ENCODE data around the gene CDSN.

CDSN gene

DNA sequence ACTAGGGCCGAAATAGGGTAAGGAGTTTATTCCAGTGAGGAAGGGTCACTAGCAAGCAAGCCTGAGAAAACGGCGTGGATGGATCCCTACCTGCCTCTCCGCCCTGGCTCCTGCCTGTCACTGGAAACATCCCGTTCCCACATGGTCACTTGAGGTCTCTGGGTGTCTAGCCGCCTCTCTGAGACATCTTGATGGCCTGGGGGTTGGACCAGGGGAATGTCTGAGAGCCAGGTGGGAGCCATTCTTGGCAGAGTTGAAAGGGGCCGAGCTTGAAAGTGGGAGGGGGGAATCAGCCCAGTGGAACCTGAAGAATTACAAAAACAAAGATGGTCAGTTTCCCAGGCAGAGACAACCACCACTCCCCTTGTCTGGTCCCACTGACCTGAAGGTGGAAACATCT is 36.4 kb upstream of the CDSN start:
- no peak overlapping the region for H3K4me3 ChIP-seq (ENCODE audit: low read depth, low read length)
- no peak for DNase-seq (ENCODE audit: low read depth)
- TF ChIP-seq, protein P1, sequence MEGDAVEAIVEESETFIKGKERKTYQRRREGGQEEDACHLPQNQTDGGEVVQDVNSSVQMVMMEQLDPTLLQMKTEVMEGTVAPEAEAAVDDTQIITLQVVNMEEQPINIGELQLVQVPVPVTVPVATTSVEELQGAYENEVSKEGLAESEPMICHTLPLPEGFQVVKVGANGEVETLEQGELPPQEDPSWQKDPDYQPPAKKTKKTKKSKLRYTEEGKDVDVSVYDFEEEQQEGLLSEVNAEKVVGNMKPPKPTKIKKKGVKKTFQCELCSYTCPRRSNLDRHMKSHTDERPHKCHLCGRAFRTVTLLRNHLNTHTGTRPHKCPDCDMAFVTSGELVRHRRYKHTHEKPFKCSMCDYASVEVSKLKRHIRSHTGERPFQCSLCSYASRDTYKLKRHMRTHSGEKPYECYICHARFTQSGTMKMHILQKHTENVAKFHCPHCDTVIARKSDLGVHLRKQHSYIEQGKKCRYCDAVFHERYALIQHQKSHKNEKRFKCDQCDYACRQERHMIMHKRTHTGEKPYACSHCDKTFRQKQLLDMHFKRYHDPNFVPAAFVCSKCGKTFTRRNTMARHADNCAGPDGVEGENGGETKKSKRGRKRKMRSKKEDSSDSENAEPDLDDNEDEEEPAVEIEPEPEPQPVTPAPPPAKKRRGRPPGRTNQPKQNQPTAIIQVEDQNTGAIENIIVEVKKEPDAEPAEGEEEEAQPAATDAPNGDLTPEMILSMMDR (IDR thresholded peaks at IDR 0.05; ENCODE audit: insufficient read depth, low read depth, low read length, missing control alignments) = no peak

DNA sequence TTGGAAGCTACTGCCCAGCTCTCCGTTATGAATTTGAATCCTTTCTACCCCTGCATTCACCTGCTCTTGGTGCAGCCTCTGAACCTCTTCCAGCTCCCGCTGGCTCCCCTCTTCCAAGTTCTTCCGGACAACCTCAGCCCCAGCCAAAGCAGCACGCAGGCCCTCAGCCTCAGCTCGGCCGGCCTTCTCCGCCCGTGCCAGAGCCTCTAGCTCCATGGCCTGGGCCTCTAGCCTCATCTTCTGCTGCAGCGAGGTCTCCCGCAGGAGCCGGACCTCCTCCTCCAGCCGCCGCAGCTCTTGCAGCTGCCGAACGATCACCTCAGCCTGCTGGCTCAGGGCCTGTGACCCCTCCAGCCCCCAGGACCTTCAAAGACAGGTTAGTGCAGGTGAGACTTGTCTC is 34.2 kb upstream of the CDSN start:
- no peak overlapping the region for H3K4me3 ChIP-seq (ENCODE audit: low read depth, low read length)
- no peak for DNase-seq (ENCODE audit: low read depth)
- TF ChIP-seq, protein P1 (IDR thresholded peaks at IDR 0.05; ENCODE audit: insufficient read depth, low read depth, low read length, missing control alignments) = no peak

DNA sequence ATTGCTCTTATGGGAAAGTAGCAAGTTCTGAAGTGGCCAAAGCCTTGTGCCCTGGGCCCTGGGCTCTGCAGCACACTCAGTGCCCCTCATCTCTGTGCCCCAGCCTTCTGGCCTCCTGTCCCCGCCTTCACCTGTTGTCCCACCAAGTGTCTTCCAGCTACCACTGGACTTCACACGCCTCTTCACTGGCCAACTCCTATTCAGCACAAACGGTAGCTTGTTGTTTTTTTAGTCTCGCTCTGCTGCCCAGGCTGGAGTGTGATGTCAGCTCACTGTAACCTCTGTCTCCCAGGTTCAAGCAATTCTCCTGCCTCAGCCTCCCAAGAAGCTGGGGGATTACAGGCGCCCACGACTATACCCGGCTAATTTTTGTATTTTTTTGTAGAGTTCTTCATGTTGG is 32.5 kb upstream of the CDSN start:
- DNase-seq (ENCODE audit: low read depth) = no peak
- H3K4me3 ChIP-seq (ENCODE audit: low read depth, low read length) = no peak overlapping the region
- TF ChIP-seq, protein P1 (IDR thresholded peaks at IDR 0.05; ENCODE audit: insufficient read depth, low read depth, low read length, missing control alignments) = no peak

DNA sequence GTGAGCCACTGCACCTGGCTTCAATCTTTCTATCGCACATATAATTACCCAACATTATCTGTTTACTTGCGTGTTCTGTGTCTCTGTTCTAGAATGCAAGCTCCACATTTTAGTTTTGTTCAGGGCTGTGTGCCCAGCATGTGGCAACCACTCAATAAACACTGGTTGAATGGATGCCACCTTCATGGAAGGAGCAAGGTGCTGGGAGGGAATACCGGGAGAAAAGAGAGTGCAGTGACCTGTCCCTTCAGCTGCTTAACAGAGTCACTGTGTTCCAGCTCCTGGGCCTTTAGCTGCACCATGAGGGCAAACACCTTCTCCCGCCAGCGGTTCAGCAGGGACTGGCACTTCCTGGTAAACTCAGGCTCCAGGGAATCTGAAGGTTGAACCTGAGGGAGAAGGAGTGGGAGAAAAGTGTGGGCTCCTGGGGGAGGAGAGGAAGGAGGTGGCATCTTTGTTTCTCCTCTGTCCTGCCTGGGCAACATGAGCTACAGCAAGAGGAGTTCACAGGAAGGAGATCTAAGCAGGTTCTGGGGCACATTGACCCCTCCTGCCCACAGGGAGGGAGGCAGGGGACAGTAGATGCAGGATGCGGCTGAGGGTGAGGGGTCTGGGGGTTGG is 29.7 kb upstream of the CDSN start:
- DNase-seq (ENCODE audit: low read depth) = no peak
- H3K4me3 ChIP-seq (ENCODE audit: low read depth, low read length) = no peak overlapping the region
- TF ChIP-seq, protein P1 (IDR thresholded peaks at IDR 0.05; ENCODE audit: insufficient read depth, low read depth, low read length, missing control alignments) = no peak

DNA sequence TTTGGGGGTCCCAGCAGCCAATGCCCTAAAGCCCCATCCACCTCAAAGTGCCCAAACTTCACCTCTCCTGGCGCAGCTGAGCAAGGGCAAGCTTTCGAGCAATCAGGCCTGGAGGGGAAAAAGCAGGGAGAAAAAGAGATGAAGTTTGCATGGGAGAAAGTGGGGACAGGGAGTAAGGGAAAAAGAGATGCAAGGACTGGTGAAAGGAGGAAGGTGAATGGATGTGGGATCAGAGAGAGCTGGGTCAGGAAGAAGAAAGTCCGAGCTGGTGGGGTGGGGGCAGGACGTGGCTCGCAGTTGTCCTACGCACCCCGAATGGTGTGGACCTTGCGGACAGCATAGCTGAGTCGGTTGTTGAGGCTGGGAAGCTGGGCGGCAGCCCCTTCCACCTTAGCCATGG is 25.1 kb upstream of the CDSN start:
- DNase-seq (ENCODE audit: low read depth) = no peak
- H3K4me3 ChIP-seq (ENCODE audit: low read depth, low read length) = no peak overlapping the region
- TF ChIP-seq, protein P1 (IDR thresholded peaks at IDR 0.05; ENCODE audit: insufficient read depth, low read depth, low read length, missing control alignments) = no peak

- TF ChIP-seq, protein P1 (IDR thresholded peaks at IDR 0.05; ENCODE audit: insufficient read depth, low read depth, low read length, missing control alignments) = no peak
- no peak overlapping the region for H3K4me3 ChIP-seq (ENCODE audit: low read depth, low read length)
- no peak for DNase-seq (ENCODE audit: low read depth)
Observed at GRCh38 chr6:31144970-31145340, 24.7 kb upstream of the CDSN start.

GRCh38 chr6:31144296-31144969 is 24.2 kb upstream of the CDSN start:
- no peak for DNase-seq (ENCODE audit: low read depth)
- TF ChIP-seq, protein P1 (IDR thresholded peaks at IDR 0.05; ENCODE audit: insufficient read depth, low read depth, low read length, missing control alignments) = no peak
- no peak overlapping the region for H3K4me3 ChIP-seq (ENCODE audit: low read depth, low read length)

Data from GM12865 (cell line).